ENCODE data around the gene TMPRSS9.

DNA sequence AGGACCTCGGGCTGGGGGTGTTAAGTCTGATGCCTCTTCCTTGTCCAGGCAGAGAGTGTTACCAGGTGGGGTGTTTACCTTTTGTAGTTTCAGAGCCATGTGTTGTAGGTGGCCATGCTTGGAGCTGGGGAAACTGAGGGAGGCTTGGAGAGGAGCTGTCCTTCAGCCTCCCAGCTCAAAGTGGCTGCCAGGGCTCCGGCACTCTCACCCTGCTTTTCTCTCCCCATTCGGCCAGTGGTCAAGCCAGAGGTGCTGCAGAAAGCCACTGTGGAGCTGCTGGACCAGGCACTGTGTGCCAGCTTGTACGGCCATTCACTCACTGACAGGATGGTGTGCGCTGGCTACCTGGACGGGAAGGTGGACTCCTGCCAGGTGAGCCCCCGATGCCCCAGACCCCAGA is 50.0 kb downstream of the TMPRSS9 start:
- TF ChIP-seq POLR2A (IDR thresholded peaks at IDR 0.05), result no peak
- TF ChIP-seq, protein P1, sequence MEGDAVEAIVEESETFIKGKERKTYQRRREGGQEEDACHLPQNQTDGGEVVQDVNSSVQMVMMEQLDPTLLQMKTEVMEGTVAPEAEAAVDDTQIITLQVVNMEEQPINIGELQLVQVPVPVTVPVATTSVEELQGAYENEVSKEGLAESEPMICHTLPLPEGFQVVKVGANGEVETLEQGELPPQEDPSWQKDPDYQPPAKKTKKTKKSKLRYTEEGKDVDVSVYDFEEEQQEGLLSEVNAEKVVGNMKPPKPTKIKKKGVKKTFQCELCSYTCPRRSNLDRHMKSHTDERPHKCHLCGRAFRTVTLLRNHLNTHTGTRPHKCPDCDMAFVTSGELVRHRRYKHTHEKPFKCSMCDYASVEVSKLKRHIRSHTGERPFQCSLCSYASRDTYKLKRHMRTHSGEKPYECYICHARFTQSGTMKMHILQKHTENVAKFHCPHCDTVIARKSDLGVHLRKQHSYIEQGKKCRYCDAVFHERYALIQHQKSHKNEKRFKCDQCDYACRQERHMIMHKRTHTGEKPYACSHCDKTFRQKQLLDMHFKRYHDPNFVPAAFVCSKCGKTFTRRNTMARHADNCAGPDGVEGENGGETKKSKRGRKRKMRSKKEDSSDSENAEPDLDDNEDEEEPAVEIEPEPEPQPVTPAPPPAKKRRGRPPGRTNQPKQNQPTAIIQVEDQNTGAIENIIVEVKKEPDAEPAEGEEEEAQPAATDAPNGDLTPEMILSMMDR (IDR thresholded peaks at IDR 0.05), result no peak
